GM19351 (cell line): Measurements from ENCODE around the gene ATP10A.

Experiments
- ATAC-seq: cut with Tn5 transposase; IDR thresholded peaks from one replicate; pipeline ENCODE4 v1.9.1; 2021; ENCODE audit warnings: mild to moderate bottlenecking, moderate library complexity; ENCODE audit not compliant: unreplicated experiment

Gene ATP10A

GRCh38 chr15:25708391-25708790, 154.7 kb downstream of the ATP10A start:
- ATAC-seq, result no peak

- no peak for ATAC-seq
These were observed 155.3 kb downstream of the ATP10A start for GRCh38 chr15:25707656-25708365.

GRCh38 chr15:25706176-25706955, 156.8 kb downstream of the ATP10A start:
- ATAC-seq, result no peak

GRCh38 chr15:25705433-25706115, 157.6 kb downstream of the ATP10A start:
- ATAC-seq, result no peak

- no peak for ATAC-seq
These were observed 159.4 kb downstream of the ATP10A start for GRCh38 chr15:25703726-25704125.

- ATAC-seq, result no peak
These were observed 161.2 kb downstream of the ATP10A start for GRCh38 chr15:25701721-25702465.

- ATAC-seq, result no peak
These were observed 162.2 kb downstream of the ATP10A start for GRCh38 chr15:25700916-25701315.

GRCh38 chr15:25697586-25697985, 165.5 kb downstream of the ATP10A start:
- no peak for ATAC-seq

GRCh38 chr15:25695875-25696760, 167.0 kb downstream of the ATP10A start:
- ATAC-seq, result no peak

- no peak for ATAC-seq
These were observed 168.3 kb downstream of the ATP10A start for GRCh38 chr15:25694823-25695312.

GRCh38 chr15:25694239-25694584, 168.9 kb downstream of the ATP10A start:
- ATAC-seq, result no peak

GRCh38 chr15:25693321-25694238, 169.5 kb downstream of the ATP10A start:
- no peak for ATAC-seq

GRCh38 chr15:25691544-25692430, 171.3 kb downstream of the ATP10A start:
- no peak for ATAC-seq

GRCh38 chr15:25690673-25691543, 172.2 kb downstream of the ATP10A start:
- no peak for ATAC-seq

- no peak for ATAC-seq
These were observed 173.5 kb downstream of the ATP10A start for GRCh38 chr15:25689592-25689991.

- no peak for ATAC-seq
These were observed 175.0 kb downstream of the ATP10A start for GRCh38 chr15:25688166-25688565.

GRCh38 chr15:25687689-25688088, 175.4 kb downstream of the ATP10A start:
- no peak for ATAC-seq
